Posterior cingulate gyrus (tissue), 11 donors: ENCODE measurements around the gene C1QTNF12.

Experiments
- DNase-seq, 10 donors: peaks; one replicate each; pipeline versions ENCODE4 v3.0.0 to v3.0.0-alpha.2; 2020 to 2021; ENCODE audit warnings: mixed read lengths in 3 of 10
- intact Hi-C: fragments of 100-400 bp; cut with DNase I; formaldehyde crosslinking; loops from one replicate; pipeline ENCODE4 v1.15.1; 2023

Gene C1QTNF12

GRCh38 chr1:1218524-1219200 is 27.9 kb downstream of the C1QTNF12 start:
- DNase-seq: no peak
- intact Hi-C loops: no loop called here

DNA sequence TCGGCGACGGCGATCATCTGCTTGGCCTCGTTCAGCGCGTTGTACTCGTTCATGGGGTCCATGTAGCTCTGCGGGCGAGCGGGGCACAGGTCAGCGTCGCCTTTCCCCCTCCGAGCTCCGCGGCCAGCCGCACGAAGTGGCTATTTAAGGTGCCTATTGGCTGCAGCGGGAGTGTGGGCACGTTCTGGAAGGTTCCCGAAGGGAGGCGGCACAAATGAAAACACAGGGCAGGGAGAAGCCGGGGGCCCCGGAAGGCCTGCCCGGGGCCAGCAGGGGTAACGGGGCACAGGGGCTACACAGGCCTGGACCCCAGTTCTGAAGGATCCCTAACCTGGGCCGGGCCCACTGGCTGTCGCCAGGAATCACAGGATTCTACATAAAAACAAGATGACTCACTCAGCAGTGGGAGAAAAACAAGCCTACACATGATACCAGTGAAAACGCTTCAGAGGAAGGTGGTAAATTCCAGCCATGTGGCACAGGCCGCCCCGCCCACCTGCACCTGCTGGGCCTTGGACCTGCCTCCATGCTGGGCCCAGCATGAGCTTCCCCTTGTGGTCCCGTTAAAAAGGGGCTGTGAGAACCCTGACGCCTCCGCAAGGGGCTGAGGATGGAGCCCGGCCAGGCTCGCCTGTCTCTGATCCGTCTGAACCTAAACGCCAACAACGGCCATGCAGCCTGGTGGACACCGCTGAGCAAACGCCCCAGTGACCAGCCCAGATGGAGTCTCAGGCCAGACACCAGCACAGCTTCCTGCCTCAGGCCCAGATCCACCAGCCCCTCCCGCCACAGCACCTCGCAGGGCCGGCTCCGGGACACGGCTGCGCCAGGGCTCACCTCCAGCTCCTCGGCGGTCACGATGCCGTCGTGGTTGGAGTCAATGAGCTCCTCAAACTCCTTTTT is 28.6 kb downstream of the C1QTNF12 start:
- intact Hi-C loops: no loop called here
- DNase-seq: peak in 4 of 10 donors; percentile 33 to 91 (median 42)

GRCh38 chr1:1216770-1217620 is 29.5 kb downstream of the C1QTNF12 start:
- intact Hi-C loops: no loop called here

DNA sequence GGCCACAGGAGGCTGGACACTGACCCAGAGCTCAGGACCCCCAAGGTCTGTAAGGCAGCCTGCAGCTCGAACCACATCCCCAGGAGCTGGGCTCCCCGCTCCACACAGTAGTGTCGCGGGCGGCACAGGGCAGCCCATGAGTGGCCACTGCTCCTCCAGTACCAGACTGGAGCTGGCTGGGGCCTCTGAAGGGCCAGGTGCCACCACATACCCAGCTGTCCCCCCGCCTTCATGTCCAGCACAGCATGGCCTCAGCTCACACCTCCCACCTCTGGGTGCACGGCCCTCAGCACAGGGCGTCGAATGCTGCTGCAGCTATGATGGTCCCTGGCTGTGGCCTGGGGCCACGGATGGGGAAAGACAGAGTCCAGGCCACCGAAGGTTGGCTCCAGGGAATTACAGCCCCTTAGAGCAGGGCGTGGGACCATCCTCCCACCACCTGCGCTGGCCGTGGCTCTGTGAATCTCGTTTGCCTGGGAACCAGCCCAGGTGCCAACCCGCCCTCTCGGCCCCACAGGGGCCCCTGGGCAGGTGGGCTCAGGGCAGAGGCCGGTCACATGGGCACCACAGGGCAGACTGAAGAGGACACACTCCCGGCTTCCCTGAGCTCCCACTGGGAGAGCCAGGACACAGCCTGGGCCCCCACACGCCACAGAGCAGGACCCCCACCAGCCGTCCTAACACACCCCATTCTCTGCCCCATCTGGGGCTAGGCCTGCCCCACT is 30.5 kb downstream of the C1QTNF12 start:
- no peak for DNase-seq
- intact Hi-C loops: no loop called here

More at GRCh38 chr1:1216770-1217620, 29.5 kb downstream of the C1QTNF12 start:
- DNase-seq: no peak

DNA sequence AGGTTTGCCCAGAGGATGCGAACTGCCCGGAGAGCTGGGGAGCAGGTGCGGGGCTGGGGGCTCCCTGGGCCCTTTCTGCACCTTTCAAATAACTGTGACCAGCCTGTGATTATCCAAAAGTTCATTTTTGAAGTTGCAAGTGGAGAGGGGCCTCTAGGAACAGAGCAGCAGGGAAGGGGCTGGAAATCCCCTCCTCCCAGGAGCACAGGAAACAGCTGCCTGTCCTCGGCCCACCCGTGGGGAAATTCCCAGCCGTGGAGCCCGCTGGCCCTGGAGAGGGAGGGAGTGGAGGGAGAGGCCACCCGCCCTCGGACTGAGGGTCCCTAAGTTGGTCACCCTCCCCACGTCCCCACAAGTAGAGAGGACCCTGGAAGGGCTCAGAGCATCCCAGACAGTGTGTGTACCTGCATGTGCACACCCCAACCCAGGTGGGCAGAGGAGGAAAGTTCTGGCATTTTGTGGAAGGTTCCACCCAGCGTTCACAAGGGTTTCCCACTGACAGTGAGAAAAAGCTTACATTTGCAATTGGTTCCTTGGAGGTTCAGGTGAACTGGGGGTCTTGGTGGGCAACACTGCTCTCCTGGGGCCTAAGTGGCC is 31.3 kb downstream of the C1QTNF12 start:
- DNase-seq: peak in 1 of 10 donors; percentile 21
- intact Hi-C loops: no loop called here

DNA sequence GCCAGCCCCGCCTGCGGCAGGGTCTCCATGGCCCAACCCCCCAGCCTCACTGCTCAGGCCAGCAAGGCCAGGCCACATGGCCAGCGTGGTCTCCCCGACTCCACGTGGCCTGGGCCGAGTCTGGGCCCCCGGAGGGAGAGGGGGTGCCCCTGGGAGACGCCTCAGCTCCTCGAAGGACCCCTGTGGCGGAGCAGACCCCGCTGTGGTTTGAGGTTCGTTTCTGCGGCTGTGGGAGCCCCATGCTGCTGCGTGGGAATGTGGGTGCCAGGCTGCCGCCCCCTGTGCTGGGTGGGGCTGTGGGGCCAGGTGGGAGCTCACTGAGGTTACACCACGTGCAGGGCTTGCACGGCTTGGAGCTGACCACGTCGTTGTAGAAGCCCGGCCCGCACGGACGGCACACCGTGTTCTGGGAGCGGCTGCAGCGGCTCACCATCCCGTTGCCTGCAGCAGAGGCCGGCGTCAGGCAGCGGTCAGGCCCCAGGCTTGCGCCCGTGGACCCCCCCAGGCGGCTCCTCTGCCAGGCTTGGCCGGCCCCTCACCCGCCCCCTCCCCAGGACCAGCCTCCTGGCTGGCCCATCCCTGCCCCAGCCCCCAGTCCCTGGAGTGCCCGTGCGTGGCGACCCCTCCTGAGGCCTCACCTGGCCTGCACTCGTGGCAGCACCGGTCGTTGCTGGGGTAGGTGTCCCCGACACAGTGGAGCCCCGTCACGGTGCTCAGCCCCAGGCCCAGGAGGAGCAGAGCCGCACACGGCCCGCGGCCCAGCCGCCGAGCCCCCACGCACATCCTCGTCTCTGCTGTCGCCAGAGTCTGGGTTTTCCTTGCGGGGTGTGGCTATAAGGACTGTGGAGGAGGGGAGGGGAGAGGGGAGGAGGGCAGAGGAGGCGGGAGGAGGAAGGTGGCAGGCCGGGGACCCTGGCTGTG is 32.9 kb downstream of the C1QTNF12 start, which contains the start of gene TNFRSF4:
TNFRSF4 (minus strand) TSS at position 809 of the 921 bp plus-strand sequence; CDS start at position 783, 26 bp downstream.
- intact Hi-C loops: no loop called here
- DNase-seq: peak in 2 of 10 donors; percentile 68 to 79

GRCh38 chr1:1212780-1213344 is 33.7 kb downstream of the C1QTNF12 start:
- intact Hi-C loops: no loop called here
- DNase-seq: peak in 3 of 10 donors; percentile 56 to 86 (median 66)

- peak in 3 of 10 donors; percentile 50 to 77 (median 76) for DNase-seq
- intact Hi-C loops: no loop called here
Observed at GRCh38 chr1:1211541-1212441, 34.7 kb downstream of the C1QTNF12 start.

DNA sequence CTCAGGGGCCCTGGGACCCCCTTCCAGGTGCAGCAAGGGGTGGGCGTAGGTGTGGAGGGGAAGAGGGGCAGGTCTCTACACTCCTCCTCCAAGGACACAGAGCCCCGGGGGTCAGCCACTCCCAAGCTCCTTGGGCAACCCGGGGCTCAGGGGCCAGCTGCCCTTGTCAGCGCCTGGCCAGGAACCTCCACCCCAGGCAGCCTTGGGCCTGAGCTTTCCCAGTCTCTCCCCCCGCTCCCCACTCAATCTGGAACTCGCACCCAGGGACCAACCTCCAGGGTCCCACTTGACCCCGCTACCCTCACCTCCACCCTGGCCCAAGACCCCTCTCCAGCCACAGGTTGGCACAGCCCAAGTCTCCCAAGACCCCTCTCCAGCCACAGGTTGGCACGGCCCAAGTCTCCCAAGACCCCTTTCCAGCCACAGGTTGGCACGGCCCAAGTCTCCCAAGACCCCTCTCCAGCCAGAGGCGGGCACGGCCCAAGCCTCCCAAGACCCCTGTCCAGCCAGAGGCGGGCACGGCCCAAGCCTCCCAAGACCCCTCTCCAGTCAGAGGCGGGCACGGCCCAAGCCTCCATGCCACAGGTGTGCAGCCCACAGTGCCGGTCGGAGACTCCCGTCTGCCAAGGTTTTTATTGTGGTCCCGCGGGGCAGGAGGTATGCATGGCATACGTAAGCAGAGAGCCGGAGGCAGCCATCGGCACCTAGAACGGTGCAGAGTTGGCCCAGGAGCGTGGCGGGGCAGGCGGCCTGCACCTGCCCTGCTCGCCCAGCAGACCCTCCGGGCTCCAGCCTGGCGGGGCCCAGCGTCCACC is 35.6 kb downstream of the C1QTNF12 start:
- peak in 2 of 10 donors; percentile 61 to 85 for DNase-seq
- intact Hi-C loops: no loop called here

GRCh38 chr1:1208713-1209433 is 37.6 kb downstream of the C1QTNF12 start:
- peak in 5 of 10 donors; percentile 5 to 84 (median 60) for DNase-seq
- intact Hi-C loops: no loop called here

DNA sequence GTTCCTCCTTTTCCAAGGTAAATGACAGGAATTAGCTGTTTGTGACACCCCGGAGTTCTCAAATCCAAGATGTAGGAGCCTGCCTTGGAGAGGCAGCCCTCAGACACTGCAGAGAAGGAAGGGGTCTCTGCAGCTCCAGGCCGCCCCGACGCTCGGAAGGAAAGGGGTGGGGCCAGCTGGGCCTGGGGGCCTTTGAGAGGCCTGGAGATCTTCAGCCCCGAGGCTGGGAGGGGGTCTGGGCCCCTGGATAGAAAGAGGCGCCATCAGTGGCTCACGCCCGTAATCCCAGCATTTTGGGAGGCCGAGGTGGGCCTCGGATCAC is 39.0 kb downstream of the C1QTNF12 start:
- intact Hi-C loops: no loop called here
- DNase-seq: peak in 1 of 10 donors; percentile 51

DNA sequence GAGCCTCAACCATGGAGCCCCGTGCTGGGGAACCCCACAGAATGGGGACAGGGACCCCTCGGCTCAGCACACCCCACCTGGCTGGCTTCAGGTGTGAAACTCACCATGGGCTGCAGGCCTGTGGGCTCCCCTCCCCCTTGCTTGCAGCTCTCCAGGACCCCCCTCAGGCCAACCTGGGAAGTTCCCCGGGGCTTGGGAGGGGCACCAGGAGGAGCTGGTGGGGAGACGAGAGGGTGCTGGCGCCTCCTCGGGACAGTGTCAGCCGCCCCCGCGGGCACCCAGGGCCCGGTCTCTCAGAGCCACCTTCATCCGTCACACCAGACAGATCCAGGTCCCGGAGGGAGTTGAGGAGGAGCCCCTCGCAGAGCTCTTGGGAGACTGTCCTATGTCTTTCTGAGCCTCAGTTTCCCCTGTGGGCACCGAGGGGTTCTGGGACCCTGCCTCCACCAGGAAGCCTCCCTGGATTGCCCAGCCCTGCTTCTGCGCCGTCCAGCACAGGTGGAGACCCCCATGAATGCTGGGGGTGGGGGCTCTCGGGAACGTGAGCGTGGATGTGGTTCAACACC is 39.5 kb downstream of the C1QTNF12 start:
- DNase-seq: peak in 4 of 10 donors; percentile 1 to 69 (median 60)
- intact Hi-C loops: no loop called here

DNA sequence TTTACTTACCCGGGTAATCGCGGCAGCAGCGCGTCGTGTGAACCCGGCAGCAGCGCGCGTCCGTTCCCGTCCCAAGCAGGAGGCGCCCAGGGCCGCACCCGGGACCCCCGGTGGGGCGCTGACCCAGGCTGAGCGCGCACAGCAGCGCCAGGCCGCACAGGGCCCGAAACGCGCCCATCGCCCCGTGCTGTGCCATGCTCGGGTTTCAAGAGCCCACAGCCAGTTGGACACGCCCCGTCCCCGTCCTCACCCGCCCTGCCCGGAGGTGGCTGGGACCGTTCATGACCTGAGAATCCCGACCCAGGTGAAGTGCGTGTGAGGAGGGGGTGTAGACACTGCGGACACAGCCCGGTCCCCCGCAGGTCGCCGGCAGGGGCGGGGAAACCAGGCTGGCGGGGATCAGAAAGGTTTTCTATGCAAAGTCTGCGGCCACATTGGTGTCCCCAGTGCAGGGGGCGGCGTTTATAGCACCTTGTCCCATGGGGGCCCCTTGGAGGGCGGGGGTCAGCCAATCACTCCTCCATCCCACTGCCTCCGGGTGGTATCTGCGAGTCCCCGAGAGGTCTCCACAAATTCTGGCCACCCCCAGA is 40.1 kb downstream of the C1QTNF12 start, which contains the start of gene TNFRSF18:
TNFRSF18 (minus strand) TSS at position 217 of the 590 bp plus-strand sequence; CDS start at position 196, 21 bp downstream.
- DNase-seq: peak in 3 of 10 donors; percentile 58 to 79 (median 72)
- intact Hi-C loops: no loop called here

- intact Hi-C loops: no loop called here
- peak in 3 of 10 donors; percentile 66 to 81 (median 77) for DNase-seq
Observed at GRCh38 chr1:1205769-1206375, 40.6 kb downstream of the C1QTNF12 start.
